ENCODE results near the gene XRCC1. TPM values are rescaled to one million over a fixed set of nuclear protein-coding genes. Genes with fewer than 3 reads are reported as not detected.

The XRCC1 gene
- total and polyA plus RNA-seq, 2 of the 8 experiments (the other 6 are each of a cell fraction or from before 2014, with no cell fraction given): 42.5 to 44.4 TPM

DNA sequence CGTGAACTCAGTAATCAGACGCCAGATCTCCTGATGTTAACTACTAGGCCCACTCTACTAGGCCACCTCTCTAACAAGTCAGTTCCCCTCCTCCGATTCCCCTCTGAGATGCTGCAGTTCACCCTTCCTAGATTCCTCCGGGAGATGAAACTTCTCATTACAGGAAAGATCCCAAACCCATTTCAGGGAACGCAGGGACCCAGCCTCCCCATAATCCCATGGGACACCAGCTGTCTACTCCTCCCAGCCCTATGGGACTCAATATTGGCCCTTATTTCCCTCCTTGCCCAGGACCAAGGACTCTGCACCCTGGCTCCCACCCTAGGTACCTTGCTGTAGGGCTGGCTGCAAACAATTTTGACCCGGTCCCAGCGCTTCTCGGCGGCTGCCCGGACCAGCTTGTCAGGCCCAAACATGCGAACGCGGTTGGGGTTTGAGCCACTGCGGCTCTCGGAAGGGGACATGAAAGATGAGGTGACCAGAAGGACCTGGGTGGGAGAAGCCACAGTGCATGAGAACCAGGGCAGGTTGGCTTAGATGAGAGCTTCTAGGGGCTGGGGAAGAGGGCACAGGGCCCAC, 20.9 kb downstream of the XRCC1 start:
- H3K4me3 ChIP-seq (ENCODE audit: extremely low read depth in 1 of 4, insufficient read depth in 2 of 4, low read depth in 3 of 4, low read length in 4 of 4): no peak overlapping the region
- no peak overlapping the region for H3K23ac ChIP-seq (ENCODE audit: insufficient read length)
- no peak overlapping the region for H3K4me2 ChIP-seq (ENCODE audit: insufficient read depth in 1 of 2, low read depth in 2 of 2, low read length in 2 of 2)
- H2BK12ac ChIP-seq (ENCODE audit: low read depth, low read length): no peak overlapping the region
- no peaks in the 10 kb centered on the region for H3K79me2 ChIP-seq (ENCODE audit: control insufficient read depth in 1 of 2, insufficient read depth in 2 of 2, low read length in 2 of 2)
- no peak overlapping the region for H3K27ac ChIP-seq (ENCODE audit: low read depth, low read length)
- no peak overlapping the region for H2BK5ac ChIP-seq (ENCODE audit: low read depth, low read length)
- H2AFZ ChIP-seq (ENCODE audit: low read length): no peak overlapping the region
- H3K27me3 ChIP-seq (replicated peaks in 1 of 4; ENCODE audit: control insufficient read depth in 3 of 4, extremely low read depth in 1 of 4, insufficient read depth in 3 of 4, low read length in 3 of 4): no peaks in the 10 kb centered on the region
- H4K20me1 ChIP-seq (replicated peaks in 1 of 2; ENCODE audit: control insufficient read depth in 1 of 2, insufficient read depth in 2 of 2, low read length in 2 of 2): peaks cover 0 to 4% of the 10 kb centered on the region in 2 experiments
- H3K4me1 ChIP-seq (replicated peaks in 1 of 4; ENCODE audit: control insufficient read depth in 3 of 4, insufficient read depth in 4 of 4, low read length in 3 of 4): 0 out of 7 replicates have a peak, but pooled peaks cover 0 to 2% (median 0%) of the 10 kb centered on the region in 4 experiments
- no peak for TF ChIP-seq CBX5 (IDR thresholded peaks at IDR 0.05; ENCODE audit: low read depth, low read length)
- TF ChIP-seq SIX5 (IDR thresholded peaks at IDR 0.05; ENCODE audit: low read depth, low read length): no peak
- TF ChIP-seq CHD2 (IDR thresholded peaks at IDR 0.05; ENCODE audit: low read length): no peak
- TF ChIP-seq POLR2A (IDR thresholded peaks at IDR 0.05; ENCODE audit: control extremely low read depth in 1 of 2, low read depth in 2 of 2, low read length in 2 of 2): no peak
- no peak for TF ChIP-seq SAP30 (IDR thresholded peaks at IDR 0.05; ENCODE audit: insufficient read depth, insufficient replicate concordance, low read length)
- TF ChIP-seq RAD21 (IDR thresholded peaks at IDR 0.05 in 1 of 2, conservative IDR thresholded peaks at IDR 0.05 in 1 of 2; ENCODE audit: low read depth in 2 of 2, low read length in 2 of 2): no peak
- TF ChIP-seq RNF2 (IDR thresholded peaks at IDR 0.05; ENCODE audit: borderline replicate concordance, low read depth, low read length, missing control alignments, poor library complexity, severe bottlenecking): no peak
- no peak for TF ChIP-seq EP300 (IDR thresholded peaks at IDR 0.05; ENCODE audit: borderline replicate concordance in 1 of 2, low read depth in 2 of 2, low read length in 2 of 2)
- TF ChIP-seq KDM5A (IDR thresholded peaks at IDR 0.05; ENCODE audit: low read length): no peak
- no peak for TF ChIP-seq BRCA1 (IDR thresholded peaks at IDR 0.05; ENCODE audit: low read depth, low read length)
- TF ChIP-seq CBX8 (IDR thresholded peaks at IDR 0.05; ENCODE audit: borderline replicate concordance, low read depth, low read length): no peak
- no peak for TF ChIP-seq ZNF274 (IDR thresholded peaks at IDR 0.05; ENCODE audit: borderline replicate concordance, extremely low read depth, low read length)
- H3K9me3 ChIP-seq (ENCODE audit: insufficient read depth in 2 of 2, low read depth in 1 of 2, low read length in 1 of 2): no peaks in the 10 kb centered on the region
- H3K56ac ChIP-seq (replicated peaks; ENCODE audit: insufficient read length, low read depth, low read length): no peak overlapping the region
- no peak overlapping the region for H3K9ac ChIP-seq (replicated peaks in 1 of 4; ENCODE audit: extremely low read depth in 1 of 4, low read depth in 3 of 4, low read length in 3 of 4)
- H2AK5ac ChIP-seq (ENCODE audit: low read depth, low read length): no peak overlapping the region
- H4K8ac ChIP-seq (ENCODE audit: extremely low read depth, insufficient read depth, low read length): no peak overlapping the region
- CTCF ChIA-PET (ENCODE audit: partially characterized antibody): interaction anchor here (0.7 to 10.7 kb wide), 19 partner anchors 11 to 107 kb away, joined by 3 to 122 read pairs (median 5); partner anchors contain the start of genes IRGQ, XRCC1, ZNF575 and ZNF576
- H3K14ac ChIP-seq (ENCODE audit: insufficient read length): no peak overlapping the region
- H3K36me3 ChIP-seq (ENCODE audit: control insufficient read depth in 2 of 4, insufficient read depth in 4 of 4, low read length in 3 of 4): peaks cover 5 to 28% (median 17%) of the 10 kb centered on the region in 4 experiments; a peak in 6 of 8 replicates
- no peaks in the 10 kb centered on the region for H3K23me2 ChIP-seq (ENCODE audit: low read depth, low read length)
- 94% methylated on average over 15 of the region's 15 CpGs; no CpG with 5 or more reads in 1 of the 2 experiments for WGBS, 2 experiments (ENCODE audit: extremely low coverage in 1 of 2, insufficient coverage in 1 of 2, insufficient read length in 1 of 2, insufficient replicate concordance in 2 of 2, low coverage in 1 of 2, low lambda C conversion rate in 2 of 2, missing lambda C conversion rate in 1 of 2)
- H3K79me1 ChIP-seq (ENCODE audit: low read depth, low read length): 0 out of 2 replicates have a peak, but pooled peaks cover 3% of the 10 kb centered on the region
- no peak overlapping the region for H4K5ac ChIP-seq (ENCODE audit: insufficient read length, low read depth, low read length)
- no peak overlapping the region for H4K91ac ChIP-seq (replicated peaks; ENCODE audit: insufficient read length, low read length)
- no peak overlapping the region for H2BK15ac ChIP-seq (ENCODE audit: low read length)
- no peak overlapping the region for H3K18ac ChIP-seq (ENCODE audit: extremely low read depth, low read length)
- H2BK120ac ChIP-seq (replicated peaks; ENCODE audit: low read depth, low read length): no peak overlapping the region
- POLR2A ChIA-PET (ENCODE audit: partially characterized antibody): interaction anchor here (1.3 to 2.0 kb wide), 4 partner anchors 15 to 49 kb away, joined by 3 to 9 read pairs (median 4); partner anchors contain the start of genes PINLYP and XRCC1
- DNase-seq (ENCODE audit: low read depth in 1 of 2, low spot score in 2 of 2) (no peak), FAIRE-seq (no peak)
- H2BK20ac ChIP-seq (ENCODE audit: low read length): no peak overlapping the region
- H3K4ac ChIP-seq (replicated peaks; ENCODE audit: insufficient read length, low read depth, low read length): no peak overlapping the region
